IMR-90 (cell line): ENCODE results near the gene COMP. TPM values are rescaled to one million over a fixed set of nuclear protein-coding genes. Genes with fewer than 3 reads are reported as not detected.
A peak's percentile ranks its signal among the peaks of the same experiment; 100 is the strongest.

ENCODE experiments used
- ATAC-seq: fragments of 200-7000 bp; cut with Tn5 transposase; 2 replicates; pipeline ENCODE4 v1.9.1; 2020; ENCODE audit warnings: low read depth, mild to moderate bottlenecking, moderate library complexity
- BruUV-seq: library from RNA; stranded (reverse); fragments of 400-500 nt; replicated peaks from 2 replicates; lab custom pipeline; 2021; lab: Mats Ljungman, UMichigan
- CTCF ChIA-PET: fragments of 300-600 bp; formaldehyde crosslinking; extraction: SDS; loops from one replicate; lab custom pipeline; 2021; ENCODE audit warnings: antibody characterized with exemption; lab: Yijun Ruan, JAX
- POLR2A ChIA-PET: fragments of 300-600 bp; sonication (Branson Sonifier 250); formaldehyde crosslinking; loops from one replicate; lab custom pipeline; 2022; ENCODE audit warnings: antibody characterized with exemption; ENCODE audit not compliant: unreplicated experiment; lab: Charles Lee
- DNase-seq: peaks from one replicate; pipeline ENCODE4 v3.0.0; 2013
- H2AFZ ChIP-seq: replicated peaks from 2 replicates; pipeline ENCODE3; 2013; ENCODE audit warnings: low read length, mild to moderate bottlenecking; ENCODE audit not compliant: poor library complexity
- H2AK5ac ChIP-seq: 2 replicates; pipeline ENCODE4 v1.6.1; 2013; ENCODE audit warnings: low read depth, low read length, inconsistent platforms
- H2AK9ac ChIP-seq: replicated peaks from 2 replicates; pipeline ENCODE3; 2013; ENCODE audit warnings: mild to moderate bottlenecking, low read depth, low read length, moderate library complexity; ENCODE audit not compliant: poor library complexity
- H2BK120ac ChIP-seq: 2 replicates; pipeline ENCODE4 v1.6.1; 2013; ENCODE audit warnings: low read depth, low read length, inconsistent platforms
- H2BK15ac ChIP-seq: 3 replicates; pipeline ENCODE4 v1.6.1; 2013; ENCODE audit warnings: low read depth, low read length, inconsistent platforms
- H2BK20ac ChIP-seq: 2 replicates; pipeline ENCODE4 v1.6.1; 2013; ENCODE audit warnings: low read depth, mild to moderate bottlenecking, inconsistent platforms, low read length, moderate library complexity
- H2BK5ac ChIP-seq: 2 replicates; pipeline ENCODE4 v1.6.1; 2013; ENCODE audit warnings: mild to moderate bottlenecking, low read depth, low read length, inconsistent platforms; ENCODE audit not compliant: poor library complexity, severe bottlenecking
- H3K14ac ChIP-seq: replicated peaks from 2 replicates; pipeline ENCODE4 v1.6.1; 2013; ENCODE audit warnings: low read depth, low read length, inconsistent platforms
- H3K18ac ChIP-seq: 2 replicates; pipeline ENCODE4 v1.6.1; 2013; ENCODE audit warnings: low read depth, low read length, control low read depth
- H3K23ac ChIP-seq: 2 replicates; pipeline ENCODE4 v1.6.1; 2013; ENCODE audit warnings: low read depth, low read length, inconsistent platforms
- H3K27ac ChIP-seq: 2 replicates; pipeline ENCODE4 v1.5.1; 2013; ENCODE audit warnings: mild to moderate bottlenecking, control low read depth, low read length; ENCODE audit not compliant: insufficient read depth
- H3K27me3 ChIP-seq: 2 replicates; pipeline ENCODE4 v1.6.1; 2013; ENCODE audit warnings: low read length; ENCODE audit not compliant: control insufficient read depth, insufficient read depth
- H3K36me3 ChIP-seq: 2 replicates; pipeline ENCODE4 v1.6.1; 2013; ENCODE audit warnings: low read length, mixed read lengths; ENCODE audit not compliant: control insufficient read depth, insufficient read depth
- H3K4ac ChIP-seq: 2 replicates; pipeline ENCODE4 v1.6.1; 2013; ENCODE audit warnings: low read depth, low read length, inconsistent platforms
- H3K4me1 ChIP-seq: 2 replicates; pipeline ENCODE4 v1.6.1; 2013; ENCODE audit warnings: low read length, mixed read lengths; ENCODE audit not compliant: control insufficient read depth, insufficient read depth
- H3K4me2 ChIP-seq: 2 replicates; pipeline ENCODE4 v1.6.1; 2013; ENCODE audit warnings: low read depth, mild to moderate bottlenecking, control low read depth, low read length, moderate library complexity
- H3K4me3 ChIP-seq: 2 replicates; pipeline ENCODE4 v1.5.1; 2013; ENCODE audit warnings: low read depth, mild to moderate bottlenecking, control low read depth, low read length, moderate library complexity; ENCODE audit not compliant: insufficient read depth
- H3K56ac ChIP-seq: 2 replicates; pipeline ENCODE4 v1.6.1; 2013; ENCODE audit warnings: low read length, inconsistent platforms; ENCODE audit not compliant: insufficient read depth; ENCODE audit errors: extremely low read depth
- H3K79me1 ChIP-seq, 2 experiments: 2 replicates each; pipeline ENCODE4 v1.6.1; 2013; ENCODE audit warnings: low read length in 2 of 2, inconsistent platforms in 1 of 2, low read depth in 1 of 2
- H3K9ac ChIP-seq: 2 replicates; pipeline ENCODE4 v1.6.1; 2013; ENCODE audit warnings: low read depth, low read length, control low read depth
- H3K9me1 ChIP-seq: 2 replicates; pipeline ENCODE4 v1.6.1; 2013; ENCODE audit warnings: low read length, inconsistent platforms; ENCODE audit not compliant: insufficient read depth
- H3K9me3 ChIP-seq: 2 replicates; pipeline ENCODE4 v1.6.1; 2013; ENCODE audit warnings: low read length; ENCODE audit not compliant: control insufficient read depth, insufficient read depth
- H4K20me1 ChIP-seq: 2 replicates; pipeline ENCODE4 v1.6.1; 2013; ENCODE audit warnings: low read length, inconsistent platforms; ENCODE audit not compliant: insufficient read depth
- H4K5ac ChIP-seq: 2 replicates; pipeline ENCODE4 v1.6.1; 2013; ENCODE audit warnings: mild to moderate bottlenecking, low read depth, low read length, control low read depth
- H4K8ac ChIP-seq, 2 experiments: 2 replicates each; pipeline ENCODE4 v1.6.1; 2013; ENCODE audit warnings: low read depth in 2 of 2, low read length in 2 of 2, control low read depth in 1 of 2, inconsistent platforms in 1 of 2
- H4K91ac ChIP-seq: 2 replicates; pipeline ENCODE4 v1.6.1; 2013; ENCODE audit warnings: low read depth, low read length, inconsistent platforms; ENCODE audit not compliant: insufficient read depth
- BHLHE40 ChIP-seq: fragments of 150-350 bp; IDR thresholded peaks from 2 replicates; pipeline ENCODE4 v1.6.1; 2016; ENCODE audit warnings: mild to moderate bottlenecking, low read depth, low read length
- CEBPB ChIP-seq: IDR thresholded peaks from 2 replicates; pipeline ENCODE4 v1.6.1; 2012; ENCODE audit warnings: low read depth, low read length, improper control_type of control experiment
- ELK1 ChIP-seq: fragments of 150-350 bp; IDR thresholded peaks from 2 replicates; pipeline ENCODE4 v1.6.1; 2016; ENCODE audit warnings: low read depth, mild to moderate bottlenecking, low read length, moderate library complexity, borderline replicate concordance
- FOS ChIP-seq: fragments of 150-350 bp; IDR thresholded peaks from 2 replicates; pipeline ENCODE4 v1.6.1; 2016; ENCODE audit warnings: low read depth, low read length
- MAZ ChIP-seq: IDR thresholded peaks from 2 replicates; pipeline ENCODE4 v1.6.1; 2012; ENCODE audit warnings: low read depth, mild to moderate bottlenecking, low read length, improper control_type of control experiment, moderate library complexity, borderline replicate concordance
- MXI1 ChIP-seq: IDR thresholded peaks from 2 replicates; pipeline ENCODE4 v1.6.1; 2012; ENCODE audit warnings: low read depth, mild to moderate bottlenecking, low read length, moderate library complexity, borderline replicate concordance
- RAD21 ChIP-seq: IDR thresholded peaks from 2 replicates; pipeline ENCODE4 v1.6.1; 2012; ENCODE audit warnings: low read length, improper control_type of control experiment
- RCOR1 ChIP-seq: IDR thresholded peaks from 2 replicates; pipeline ENCODE4 v1.6.1; 2012; ENCODE audit warnings: mild to moderate bottlenecking, low read length, improper control_type of control experiment; ENCODE audit not compliant: insufficient replicate concordance
- RFX5 ChIP-seq: IDR thresholded peaks from 2 replicates; pipeline ENCODE4 v1.8.0; 2012; ENCODE audit warnings: low read depth, mild to moderate bottlenecking, low read length, moderate library complexity
- SMC3 ChIP-seq: fragments of 150-350 bp; IDR thresholded peaks from 2 replicates; pipeline ENCODE4 v1.6.1; 2016; ENCODE audit warnings: low read depth, mild to moderate bottlenecking, antibody characterized with exemption, low read length, moderate library complexity
- WGBS, 2 experiments: methylation state at CpG; one replicate each; pipeline versions ENCODE4 v1.1.5 to v1.1.7; 2013; ENCODE audit warnings: missing lambda C conversion rate in 2 of 2; ENCODE audit not compliant: insufficient read length in 1 of 2; ENCODE audit errors: extremely low coverage in 2 of 2; 5-methylcytosine and 5-hydroxymethylcytosine counted together
- dilution Hi-C: fragments of 300-500 bp; cut with HindIII; formaldehyde crosslinking; loops from one replicate; pipeline ENCODE4 v1.14.3; 2018; ENCODE audit warnings: low sequenced_read_pairs; ENCODE audit not compliant: unreplicated experiment
- in situ Hi-C: fragments of 300-500 bp; cut with MboI; formaldehyde crosslinking; loops from 3 replicates; pipeline ENCODE4 v1.14.3; 2019; ENCODE audit warnings: low sequenced_read_pairs, inconsistent platforms, mixed read lengths
- intact Hi-C: fragments of 100-400 bp; cut with micrococcal nuclease; formaldehyde crosslinking; loops from 2 replicates; pipeline ENCODE4 v1.10.0; 2022
- polyA plus RNA-seq, 3 experiments: library from polyadenylated mRNA; depleted of rRNA; stranded (reverse); fragments of >200 nt; gene quantifications; 2 replicates each; pipeline ENCODE4 v1.2.3, GENCODE V29; 2012; ENCODE audit warnings: low replicate concordance in 1 of 3
- total RNA-seq: library from RNA; depleted of rRNA; stranded (reverse); fragments of >200 nt; gene quantifications from 2 replicates; pipeline ENCODE4 v1.2.3, GENCODE V29; 2012
- TF ChIP-seq, protein P1 (sequence below): conservative IDR thresholded peaks from 2 replicates; pipeline ENCODE4 v1.5.1; 2012; ENCODE audit warnings: mild to moderate bottlenecking, low read depth, low read length, improper control_type of control experiment

COMP gene
- total and polyA plus RNA-seq, 2 of the 4 experiments (the other 2 are of a cell fraction), result under 0.01 to 0.43 TPM

GRCh38 chr19:18798384-18799352 is 7.6 kb upstream of the COMP start:
- no peak overlapping the region for H3K18ac ChIP-seq
- H3K56ac ChIP-seq, result no peak overlapping the region
- no peak overlapping the region for H3K23ac ChIP-seq
- H4K20me1 ChIP-seq, result no peaks in the 10 kb centered on the region; the same call in 1 of the 2 replicates
- no peaks in the 10 kb centered on the region for H3K9me1 ChIP-seq
- H2BK5ac ChIP-seq, result peak overlapping the region; percentile 65
- H3K4ac ChIP-seq, result no peak overlapping the region
- dilution Hi-C loops, result no loop called here
- TF ChIP-seq MAZ (no peak), SMC3 (no peak), RCOR1 (no peak), CEBPB (no peak), RFX5 (no peak), MXI1 (no peak), ELK1 (no peak), RAD21 (no peak), FOS (no peak), BHLHE40 (no peak)
- TF ChIP-seq, protein P1, sequence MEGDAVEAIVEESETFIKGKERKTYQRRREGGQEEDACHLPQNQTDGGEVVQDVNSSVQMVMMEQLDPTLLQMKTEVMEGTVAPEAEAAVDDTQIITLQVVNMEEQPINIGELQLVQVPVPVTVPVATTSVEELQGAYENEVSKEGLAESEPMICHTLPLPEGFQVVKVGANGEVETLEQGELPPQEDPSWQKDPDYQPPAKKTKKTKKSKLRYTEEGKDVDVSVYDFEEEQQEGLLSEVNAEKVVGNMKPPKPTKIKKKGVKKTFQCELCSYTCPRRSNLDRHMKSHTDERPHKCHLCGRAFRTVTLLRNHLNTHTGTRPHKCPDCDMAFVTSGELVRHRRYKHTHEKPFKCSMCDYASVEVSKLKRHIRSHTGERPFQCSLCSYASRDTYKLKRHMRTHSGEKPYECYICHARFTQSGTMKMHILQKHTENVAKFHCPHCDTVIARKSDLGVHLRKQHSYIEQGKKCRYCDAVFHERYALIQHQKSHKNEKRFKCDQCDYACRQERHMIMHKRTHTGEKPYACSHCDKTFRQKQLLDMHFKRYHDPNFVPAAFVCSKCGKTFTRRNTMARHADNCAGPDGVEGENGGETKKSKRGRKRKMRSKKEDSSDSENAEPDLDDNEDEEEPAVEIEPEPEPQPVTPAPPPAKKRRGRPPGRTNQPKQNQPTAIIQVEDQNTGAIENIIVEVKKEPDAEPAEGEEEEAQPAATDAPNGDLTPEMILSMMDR, result no peak
- ChIA-PET CTCF (no interaction called here), POLR2A (no interaction called here)
- intact Hi-C loops, result no loop called here
- 36% methylated on average over 7 of the region's 22 CpGs; no CpG with 5 or more reads in 1 of the 2 experiments for WGBS, 2 experiments
- no peak overlapping the region for H4K8ac ChIP-seq
- H3K36me3 ChIP-seq, result no peaks in the 10 kb centered on the region
- no peak overlapping the region for H4K91ac ChIP-seq
- in situ Hi-C loops, result no loop called here
- no peak overlapping the region for H3K4me2 ChIP-seq
- no peak overlapping the region for H4K5ac ChIP-seq
- ATAC-seq (no peak), DNase-seq (no peak)
- BruUV-seq, result no TSS peak
- H3K27ac ChIP-seq, result no peak overlapping the region
- no peak overlapping the region for H2BK20ac ChIP-seq
- no peak overlapping the region for H2AK5ac ChIP-seq
- no peak overlapping the region for H2BK120ac ChIP-seq
- H3K27me3 ChIP-seq, result peaks cover 49% of the 10 kb centered on the region
- H3K4me1 ChIP-seq, result no peaks in the 10 kb centered on the region
- no peak overlapping the region for H2AK9ac ChIP-seq
- no peak overlapping the region for H3K4me3 ChIP-seq
- no peak overlapping the region for H3K9ac ChIP-seq
- H2BK15ac ChIP-seq, result no peak overlapping the region
- no peaks in the 10 kb centered on the region for H3K79me1 ChIP-seq
- no peak overlapping the region for H3K14ac ChIP-seq
- peaks cover 9% of the 10 kb centered on the region; the same call in 1 of the 2 replicates for H3K9me3 ChIP-seq
- peak overlapping the region; percentile 33 for H2AFZ ChIP-seq
